GM21529 (cell line): Measurements from ENCODE around the gene TICAM1.
"Not testable (repeated sequence)": the region's sequence is repeated elsewhere in the genome, so short reads cannot be mapped to it uniquely, and the experiment has no call there.

ENCODE experiments used
- ATAC-seq: cut with Tn5 transposase; IDR thresholded peaks from one replicate; pipeline ENCODE4 v1.9.1; 2021; ENCODE audit not compliant: unreplicated experiment

The TICAM1 gene

GRCh38 chr19:4806384-4806783, 25.1 kb downstream of the TICAM1 start:
- ATAC-seq = no peak

- not testable (repeated sequence) for ATAC-seq
These were observed 26.4 kb downstream of the TICAM1 start for GRCh38 chr19:4805140-4805539.

GRCh38 chr19:4803736-4804695, 27.5 kb downstream of the TICAM1 start:
- no peak for ATAC-seq

- ATAC-seq = no peak
These were observed 28.8 kb downstream of the TICAM1 start for GRCh38 chr19:4802711-4803110.

GRCh38 chr19:4801085-4801619, 30.4 kb downstream of the TICAM1 start:
- ATAC-seq = no peak

- no peak for ATAC-seq
These were observed 30.9 kb downstream of the TICAM1 start for GRCh38 chr19:4800591-4801081.

- ATAC-seq = no peak
These were observed 36.1 kb downstream of the TICAM1 start for GRCh38 chr19:4795400-4795799.

- no peak for ATAC-seq
These were observed 36.5 kb downstream of the TICAM1 start for GRCh38 chr19:4794971-4795370.

- not testable (repeated sequence) for ATAC-seq
These were observed 38.2 kb downstream of the TICAM1 start for GRCh38 chr19:4793278-4793677.

GRCh38 chr19:4792866-4793195, 38.7 kb downstream of the TICAM1 start:
- not testable (repeated sequence) for ATAC-seq

- not testable (repeated sequence) for ATAC-seq
These were observed 39.3 kb downstream of the TICAM1 start for GRCh38 chr19:4792019-4792865.

- ATAC-seq = peak; percentile 90
These were observed 40.1 kb downstream of the TICAM1 start, which contains the start of gene FEM1A for GRCh38 chr19:4791183-4792018. TSS of gene FEM1A (plus strand) at chr19:4791734. CDS start at chr19:4791855, 121 bp downstream.

GRCh38 chr19:4786412-4787016, 45.0 kb downstream of the TICAM1 start:
- not testable (repeated sequence) for ATAC-seq

GRCh38 chr19:4781801-4782200, 49.7 kb downstream of the TICAM1 start:
- no peak for ATAC-seq

- no peak for ATAC-seq
These were observed 50.7 kb downstream of the TICAM1 start for GRCh38 chr19:4780860-4781259.

GRCh38 chr19:4778124-4778523, 53.4 kb downstream of the TICAM1 start:
- not testable (repeated sequence) for ATAC-seq

GRCh38 chr19:4776436-4777211, 54.9 kb downstream of the TICAM1 start:
- no peak for ATAC-seq

GRCh38 chr19:4775627-4776152, 55.8 kb downstream of the TICAM1 start:
- ATAC-seq = no peak

GRCh38 chr19:4774136-4774535, 57.4 kb downstream of the TICAM1 start:
- ATAC-seq = no peak
